SW 1271 (cell line): ENCODE data around the gene IGF1.

ENCODE experiments used
- DNase-seq, 2 experiments: peaks; one replicate each; lab custom pipeline; 2025; lab: John Stamatoyannopoulos, UW

IGF1 gene

GRCh38 chr12:102480406-102480805 lies at the start of gene IGF1:
IGF1 (minus strand) TSS chr12:102480563; CDS start chr12:102480381, 182 bp downstream.
- no peak for DNase-seq

- DNase-seq, result no peak
Observed at GRCh38 chr12:102528111-102528510, 47.7 kb upstream of the IGF1 start.

GRCh38 chr12:102527171-102527720 lies 46.9 kb upstream of the IGF1 start:
- no peak for DNase-seq

GRCh38 chr12:102526656-102527055 lies 46.3 kb upstream of the IGF1 start:
- DNase-seq, result no peak

GRCh38 chr12:102522768-102523167 lies 42.4 kb upstream of the IGF1 start:
- DNase-seq, result no peak

GRCh38 chr12:102521662-102522277 lies 41.4 kb upstream of the IGF1 start:
- DNase-seq, result no peak

- no peak for DNase-seq
Observed at GRCh38 chr12:102518871-102519270, 38.5 kb upstream of the IGF1 start.

- no peak for DNase-seq
Observed at GRCh38 chr12:102514696-102515095, 34.3 kb upstream of the IGF1 start.

- no peak for DNase-seq
Observed at GRCh38 chr12:102513739-102514138, 33.4 kb upstream of the IGF1 start.

- no peak for DNase-seq
Observed at GRCh38 chr12:102513272-102513671, 32.9 kb upstream of the IGF1 start.

GRCh38 chr12:102512523-102512922 lies 32.2 kb upstream of the IGF1 start:
- DNase-seq, result no peak

- no peak for DNase-seq
Observed at GRCh38 chr12:102511575-102511974, 31.2 kb upstream of the IGF1 start.

- DNase-seq, result no peak
Observed at GRCh38 chr12:102510463-102510862, 30.1 kb upstream of the IGF1 start.

- no peak for DNase-seq
Observed at GRCh38 chr12:102510031-102510430, 29.7 kb upstream of the IGF1 start.

GRCh38 chr12:102509123-102509626 lies 28.8 kb upstream of the IGF1 start:
- no peak for DNase-seq

GRCh38 chr12:102508052-102508451 lies 27.7 kb upstream of the IGF1 start:
- DNase-seq, result no peak

- DNase-seq, result no peak
Observed at GRCh38 chr12:102507301-102507700, 26.9 kb upstream of the IGF1 start.

GRCh38 chr12:102504871-102505270 lies 24.5 kb upstream of the IGF1 start:
- no peak for DNase-seq

- DNase-seq, result no peak
Observed at GRCh38 chr12:102504280-102504679, 23.9 kb upstream of the IGF1 start.

- DNase-seq, result no peak
Observed at GRCh38 chr12:102503831-102504230, 23.5 kb upstream of the IGF1 start.

GRCh38 chr12:102503056-102503681 lies 22.8 kb upstream of the IGF1 start:
- DNase-seq, result no peak

GRCh38 chr12:102501773-102502172 lies 21.4 kb upstream of the IGF1 start:
- no peak for DNase-seq

- no peak for DNase-seq
Observed at GRCh38 chr12:102498471-102498870, 18.1 kb upstream of the IGF1 start.
